CMK (cell line): Measurements from ENCODE around the gene NHEJ1.

Experiments
- DNase-seq: peaks from one replicate; pipeline ENCODE4 v3.0.0-alpha.2; 2010; ENCODE audit warnings: low read depth

Gene NHEJ1

DNA sequence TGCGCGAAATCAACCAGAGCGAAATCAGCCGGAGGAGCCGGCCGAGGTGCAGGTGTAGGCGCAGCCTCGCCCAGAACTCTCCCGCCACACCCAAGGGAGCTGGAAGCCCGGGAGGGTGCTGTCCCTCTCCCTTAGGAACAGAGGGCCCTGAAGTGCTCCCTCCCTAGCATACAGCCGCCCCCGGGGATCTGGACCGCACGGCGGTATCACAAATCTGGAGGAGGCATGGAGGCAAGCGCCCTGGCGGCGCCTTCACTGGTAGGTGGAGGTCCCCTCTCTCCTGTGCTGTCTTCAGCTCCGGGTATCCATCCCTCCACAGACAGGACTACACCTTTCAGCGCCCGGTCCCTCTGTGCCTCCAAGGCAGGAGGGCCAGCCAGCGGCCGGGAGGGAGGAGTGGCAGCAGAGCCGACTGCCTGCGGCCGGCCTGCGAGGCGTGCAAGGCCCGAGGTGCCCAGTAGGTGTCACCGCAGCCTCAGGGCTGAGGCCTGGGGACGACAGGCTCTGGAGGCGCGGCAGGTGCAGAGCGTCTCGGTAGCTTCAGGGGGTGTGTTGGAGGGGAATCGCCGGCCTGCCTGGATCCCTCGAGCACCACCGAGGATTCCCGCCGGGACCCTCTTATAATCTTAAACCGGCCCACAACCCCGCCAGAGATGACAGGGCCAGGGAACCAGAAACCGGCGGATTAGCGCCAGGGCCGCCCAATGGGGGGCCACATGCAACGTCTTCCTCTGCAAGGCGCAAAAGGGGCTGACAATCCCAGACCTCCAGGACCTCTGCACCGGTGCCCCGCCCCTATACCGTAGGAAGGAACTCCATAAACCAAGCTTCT lies 102.7 kb downstream of the NHEJ1 start:
- DNase-seq: peak; percentile 60

DNA sequence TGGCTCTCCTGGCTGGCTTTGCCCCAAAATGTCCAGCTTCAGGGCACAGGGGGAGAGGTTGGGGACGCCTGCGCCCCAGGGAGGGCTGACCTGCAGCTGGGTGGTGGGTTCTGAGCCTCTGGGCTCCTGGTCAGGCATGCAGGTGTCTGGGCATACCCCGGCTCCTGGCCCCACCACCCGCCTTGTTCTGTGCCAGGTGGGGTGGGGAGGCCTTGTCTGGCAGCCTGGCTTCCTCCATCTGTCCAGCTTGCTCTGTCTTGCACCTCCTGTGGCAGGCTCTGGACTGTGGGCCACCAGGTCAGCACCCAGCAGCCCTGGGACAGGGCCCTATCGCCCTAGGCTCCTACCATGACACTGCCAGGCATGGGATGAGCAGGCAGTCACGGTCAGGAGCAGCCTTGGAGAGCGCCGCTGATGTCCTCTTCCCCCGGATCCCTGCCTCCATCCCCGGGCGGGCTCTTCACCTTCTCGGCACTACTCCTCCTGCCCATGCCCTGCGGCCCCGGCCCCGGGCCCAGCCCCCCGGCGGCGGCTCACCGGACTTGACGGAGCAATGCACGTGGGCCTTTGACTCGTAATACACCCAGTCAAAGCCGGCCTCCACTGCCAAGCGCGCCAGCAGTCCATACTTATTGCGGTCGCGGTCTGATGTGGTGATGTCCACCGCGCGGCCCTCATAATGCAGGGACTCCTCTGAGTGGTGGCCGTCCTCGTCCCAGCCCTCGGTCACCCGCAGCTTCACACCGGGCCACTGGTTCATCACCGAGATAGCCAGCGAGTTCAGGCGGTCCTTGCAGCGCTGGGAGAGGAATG lies 103.5 kb downstream of the NHEJ1 start:
- DNase-seq: no peak

DNA sequence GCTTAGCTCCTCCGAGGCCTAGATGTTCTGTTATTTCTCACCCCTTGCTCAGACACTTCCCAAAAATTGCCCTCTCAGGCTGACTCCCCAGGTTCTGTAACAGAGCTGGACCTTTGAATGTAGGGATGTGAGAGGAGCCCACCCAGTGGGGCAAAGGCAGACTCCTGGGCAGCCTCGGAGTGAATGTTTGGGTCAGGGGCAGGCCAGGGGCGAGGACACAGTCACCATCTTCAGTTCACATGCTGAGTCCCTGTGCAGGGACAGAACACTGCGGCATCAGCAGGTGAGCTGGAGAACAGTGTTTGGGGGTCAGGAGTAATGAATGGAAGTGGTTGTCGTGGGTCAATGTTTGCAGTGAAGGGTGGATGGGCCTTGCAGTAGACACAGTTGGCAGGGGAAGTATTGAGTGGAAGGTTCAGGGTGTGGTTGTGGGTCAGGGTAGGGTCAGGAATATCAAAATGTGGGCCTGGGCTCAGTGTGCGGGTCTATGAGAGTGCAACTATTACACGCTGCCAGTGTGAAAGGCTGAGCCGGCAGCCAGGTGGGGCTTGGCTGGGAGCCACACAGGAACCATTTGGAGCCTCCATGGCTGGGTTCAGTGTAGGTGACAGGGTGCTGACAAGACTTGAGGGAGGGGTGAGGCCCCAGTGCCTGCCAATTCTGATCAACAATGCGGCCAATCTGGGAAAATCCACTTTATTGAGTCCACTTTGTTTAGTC lies 104.3 kb downstream of the NHEJ1 start:
- DNase-seq: no peak

DNA sequence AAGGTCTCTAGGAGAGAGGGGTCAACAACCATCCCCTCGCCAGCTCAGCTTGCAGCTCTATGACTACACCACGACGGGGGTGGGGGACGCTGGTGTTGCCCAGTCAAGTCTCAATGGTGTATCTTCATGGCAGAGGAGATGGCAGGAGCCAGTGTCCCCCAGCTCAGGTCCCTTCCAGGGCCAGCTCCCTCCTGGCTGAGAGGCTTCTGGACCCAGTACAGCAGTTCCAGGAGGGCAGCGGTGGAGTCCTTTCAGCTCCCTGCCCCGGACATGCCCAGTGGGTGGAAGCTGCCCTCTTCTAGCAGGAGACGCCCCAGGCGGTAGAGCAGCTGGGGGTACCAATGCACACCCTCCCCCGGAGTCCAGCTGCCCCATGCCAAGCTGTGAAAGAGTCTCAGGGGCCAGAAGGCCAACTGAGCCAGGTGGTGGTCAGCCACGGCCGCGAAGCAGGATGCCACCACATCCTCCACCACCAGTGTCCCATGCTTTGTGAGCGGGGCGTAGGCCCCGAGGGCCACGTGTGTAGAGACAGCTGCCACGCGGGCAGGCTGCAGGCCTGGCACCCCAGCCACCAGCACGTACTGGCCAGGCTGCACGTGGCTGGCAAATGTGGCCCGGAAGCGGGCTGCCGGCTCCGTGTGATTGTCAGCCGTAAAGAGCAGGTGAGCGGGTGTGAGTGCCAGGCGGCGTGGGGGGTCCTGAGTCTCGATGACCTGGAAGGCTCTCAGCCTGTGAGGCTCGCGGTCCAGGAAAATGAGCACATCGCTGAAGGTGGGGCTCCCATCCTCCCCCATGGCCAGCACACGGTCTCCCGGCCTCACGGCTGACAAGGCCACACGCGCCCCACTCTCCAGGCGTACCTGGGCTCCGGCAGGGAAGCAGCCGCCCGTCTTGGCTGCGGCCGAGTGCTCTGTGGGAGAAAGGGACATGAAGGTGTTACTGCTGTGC lies 105.4 kb downstream of the NHEJ1 start:
- no peak for DNase-seq

DNA sequence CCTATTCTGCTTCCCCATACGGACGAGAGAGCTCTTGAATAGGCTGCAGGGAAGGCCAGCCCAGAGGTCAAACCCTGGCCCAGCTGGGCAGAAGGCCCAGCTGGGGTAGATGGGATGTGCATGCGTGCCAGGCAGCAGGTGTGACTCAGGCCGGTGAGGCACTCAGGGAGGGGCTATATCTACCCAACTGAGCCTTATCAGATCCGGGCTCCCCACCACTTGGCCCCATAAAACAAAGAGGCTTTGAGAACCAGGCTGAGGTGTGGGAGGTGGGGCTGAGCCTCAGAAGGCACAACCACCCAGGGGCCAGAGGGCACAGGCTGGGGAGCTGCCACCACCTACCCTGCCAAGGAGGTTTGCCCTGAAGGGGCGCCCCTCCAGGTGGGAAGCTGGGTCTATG lies 111.3 kb downstream of the NHEJ1 start:
- no peak for DNase-seq

DNA sequence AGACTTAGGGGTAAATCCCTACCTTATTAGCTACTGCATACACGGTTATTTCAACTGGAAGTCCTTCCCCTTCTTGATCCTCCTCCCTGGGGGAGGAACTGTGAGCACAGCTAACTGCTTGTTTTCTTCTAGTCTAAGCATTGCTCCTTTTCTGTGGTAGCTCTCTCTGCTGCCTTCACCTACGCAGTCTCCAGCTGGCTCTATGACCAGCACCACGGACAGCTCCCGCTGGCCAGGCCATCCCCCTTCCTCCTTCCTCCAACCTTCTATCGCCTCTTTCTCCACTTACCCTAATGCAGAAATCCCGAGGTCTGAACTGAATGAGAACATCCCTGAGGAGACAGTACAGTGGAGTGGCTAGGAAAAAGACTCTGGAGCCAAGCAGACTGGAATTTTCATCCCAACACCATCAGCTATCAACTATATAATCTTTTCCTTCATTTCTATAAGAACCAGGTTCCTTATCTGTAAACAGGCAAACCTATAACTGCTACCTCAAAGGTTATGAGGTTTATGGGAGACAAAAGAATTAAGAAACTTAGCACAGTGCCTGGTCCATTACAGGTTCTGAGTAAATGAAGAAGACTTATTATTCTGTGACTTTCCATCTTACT lies 114.6 kb downstream of the NHEJ1 start:
- DNase-seq: peak; percentile 18

DNA sequence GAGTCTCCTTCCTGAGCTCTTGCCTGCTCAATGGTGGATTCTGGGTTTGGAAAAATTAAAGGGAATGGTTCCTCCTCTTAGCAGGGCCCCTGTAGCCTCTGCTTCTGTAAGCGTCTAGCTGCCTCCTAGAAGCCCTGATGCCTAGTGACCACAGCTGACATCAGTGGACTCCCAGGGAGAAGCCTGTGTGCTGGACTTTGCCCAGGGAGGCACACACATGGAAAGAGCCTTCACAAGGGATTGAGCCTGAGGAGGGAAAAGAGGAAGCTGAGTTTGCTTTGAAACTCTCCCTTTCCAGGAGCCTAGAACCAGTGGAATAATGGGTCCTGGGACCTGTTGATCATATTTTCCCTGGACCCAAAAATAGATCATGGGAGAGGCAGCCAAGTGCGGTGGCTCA lies 117.9 kb downstream of the NHEJ1 start:
- DNase-seq: no peak

DNA sequence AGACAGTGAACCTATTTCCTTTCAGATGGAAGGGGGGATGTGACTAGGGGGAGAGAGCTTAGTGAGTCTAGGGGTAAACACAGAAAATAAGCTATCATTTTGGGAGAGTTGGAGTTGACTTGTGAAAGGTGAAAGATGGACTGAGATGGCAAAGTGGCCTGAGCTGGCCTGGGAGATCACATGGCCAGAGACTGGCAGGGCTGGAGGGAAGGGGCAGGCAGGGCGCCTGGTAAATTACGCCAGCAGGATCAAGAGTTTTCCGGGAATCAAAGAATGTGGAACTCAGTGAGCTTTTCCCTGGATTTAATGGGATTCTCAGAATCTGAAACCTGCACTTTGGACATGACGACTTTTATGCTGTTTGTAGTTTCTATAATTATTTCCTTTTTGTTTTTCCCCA lies 118.5 kb downstream of the NHEJ1 start:
- no peak for DNase-seq

DNA sequence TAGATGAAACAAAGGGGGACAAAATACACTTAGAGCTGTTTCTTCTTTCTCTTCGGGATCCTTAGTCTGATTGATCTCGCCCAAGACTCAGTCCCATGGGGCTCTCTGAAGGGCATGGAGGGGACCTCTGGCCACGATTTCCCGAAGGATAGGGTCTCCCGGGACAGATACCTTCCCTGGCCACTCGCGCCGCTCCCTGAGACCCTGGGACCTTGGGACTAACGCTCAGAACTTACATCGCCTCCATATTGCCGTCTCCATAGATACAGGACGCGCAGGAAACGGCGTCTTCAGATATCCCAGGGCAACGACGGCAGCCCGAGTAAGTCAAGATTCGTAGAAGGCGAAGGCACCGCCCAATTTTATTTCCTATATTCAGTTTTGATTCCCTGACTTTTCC lies 119.4 kb downstream of the NHEJ1 start, which contains the start of gene CFAP65:
Gene CFAP65 (minus strand): TSS at position 265 of the 400 bp plus-strand sequence. CDS start 2,468 bp downstream, outside the sequence.
- DNase-seq: no peak

DNA sequence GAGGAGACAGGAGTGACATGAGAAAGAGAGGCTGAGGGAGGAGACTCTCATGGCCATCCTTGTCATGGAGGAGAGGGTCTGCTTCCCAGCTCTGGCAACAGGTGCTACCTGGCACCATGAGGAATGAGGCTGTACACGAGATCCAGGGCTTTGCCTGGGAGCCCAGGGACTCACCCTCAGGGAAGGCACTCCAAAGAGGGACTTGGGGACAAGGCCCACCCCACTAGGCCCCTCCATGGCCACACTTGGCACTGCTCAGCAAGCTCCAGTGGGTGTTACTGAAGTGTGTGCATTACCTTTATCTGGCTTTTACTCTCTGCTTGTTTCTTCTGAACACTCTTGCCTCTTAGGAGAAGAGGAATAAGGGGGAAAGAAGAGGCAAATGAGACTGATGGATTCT lies 122.0 kb downstream of the NHEJ1 start:
- no peak for DNase-seq

DNA sequence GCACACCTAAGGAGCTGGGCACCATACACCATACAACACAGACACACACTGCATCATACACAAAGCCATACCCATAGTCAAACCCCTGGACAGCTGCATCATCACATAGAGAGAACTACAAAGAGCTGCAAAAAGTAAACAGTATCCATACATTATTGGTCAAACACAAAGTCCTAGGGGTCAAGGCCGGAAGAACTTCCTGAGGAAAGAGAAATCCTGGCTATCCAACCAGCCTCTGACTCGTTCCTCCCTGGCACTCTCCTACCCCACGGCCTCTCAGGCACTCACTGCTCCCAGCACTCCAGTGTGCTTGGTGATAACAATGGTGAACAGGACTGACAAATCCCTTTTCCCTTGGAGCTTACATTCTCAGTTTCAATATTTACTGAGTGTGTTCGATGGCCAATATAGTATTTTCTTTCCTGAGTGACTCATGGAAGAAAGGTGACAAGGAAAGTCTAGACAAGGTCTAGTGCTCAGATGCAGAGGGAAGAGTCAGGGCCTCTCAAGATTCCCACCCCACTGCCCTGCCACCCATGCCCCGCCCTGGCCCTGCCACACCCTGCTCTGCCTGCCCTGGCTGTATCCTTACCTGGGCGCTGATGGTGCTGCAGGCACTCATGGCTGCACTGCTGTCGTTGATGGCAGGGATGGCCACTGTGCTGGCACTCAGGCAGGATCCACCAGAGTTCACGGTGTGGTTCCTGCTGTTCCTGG lies 122.7 kb downstream of the NHEJ1 start:
- no peak for DNase-seq

DNA sequence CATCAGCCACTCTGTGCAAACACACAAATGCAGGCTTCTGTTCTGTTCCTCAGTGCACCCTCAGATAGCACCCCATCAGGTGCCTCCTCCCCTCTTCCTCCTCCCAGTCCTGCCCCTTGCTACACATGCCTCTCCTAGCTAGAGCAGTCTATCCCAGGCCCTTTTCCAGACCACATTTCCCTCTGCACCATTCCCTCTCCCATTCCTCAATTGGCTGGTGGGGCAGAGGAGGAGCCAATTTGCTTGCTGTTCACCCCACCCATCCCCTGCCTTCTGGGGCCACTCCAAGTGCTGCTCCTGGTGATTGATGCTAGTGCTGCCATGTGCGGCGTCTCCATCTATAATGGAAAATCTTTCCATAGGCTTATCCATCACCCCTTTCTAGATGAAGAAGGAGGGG lies 124.7 kb downstream of the NHEJ1 start:
- DNase-seq: no peak

DNA sequence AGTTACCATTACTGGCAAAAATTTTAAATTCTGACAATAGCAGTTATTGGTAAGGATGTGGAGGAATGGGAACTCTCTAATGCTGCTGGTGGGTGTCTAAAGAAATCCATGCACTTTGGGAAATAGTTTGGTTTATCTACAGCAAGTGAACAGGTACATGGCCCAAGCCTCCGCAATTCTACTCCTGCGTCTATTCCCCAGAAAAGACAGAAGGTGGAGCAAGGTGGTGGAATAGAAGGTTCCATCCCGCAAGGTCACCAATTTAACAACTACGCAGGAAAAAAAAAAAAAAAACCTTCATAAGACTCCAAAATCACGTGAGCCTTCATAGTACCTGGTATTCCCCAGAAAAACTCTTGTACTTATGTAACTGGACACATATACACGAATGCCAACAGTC lies 125.8 kb downstream of the NHEJ1 start:
- no peak for DNase-seq

DNA sequence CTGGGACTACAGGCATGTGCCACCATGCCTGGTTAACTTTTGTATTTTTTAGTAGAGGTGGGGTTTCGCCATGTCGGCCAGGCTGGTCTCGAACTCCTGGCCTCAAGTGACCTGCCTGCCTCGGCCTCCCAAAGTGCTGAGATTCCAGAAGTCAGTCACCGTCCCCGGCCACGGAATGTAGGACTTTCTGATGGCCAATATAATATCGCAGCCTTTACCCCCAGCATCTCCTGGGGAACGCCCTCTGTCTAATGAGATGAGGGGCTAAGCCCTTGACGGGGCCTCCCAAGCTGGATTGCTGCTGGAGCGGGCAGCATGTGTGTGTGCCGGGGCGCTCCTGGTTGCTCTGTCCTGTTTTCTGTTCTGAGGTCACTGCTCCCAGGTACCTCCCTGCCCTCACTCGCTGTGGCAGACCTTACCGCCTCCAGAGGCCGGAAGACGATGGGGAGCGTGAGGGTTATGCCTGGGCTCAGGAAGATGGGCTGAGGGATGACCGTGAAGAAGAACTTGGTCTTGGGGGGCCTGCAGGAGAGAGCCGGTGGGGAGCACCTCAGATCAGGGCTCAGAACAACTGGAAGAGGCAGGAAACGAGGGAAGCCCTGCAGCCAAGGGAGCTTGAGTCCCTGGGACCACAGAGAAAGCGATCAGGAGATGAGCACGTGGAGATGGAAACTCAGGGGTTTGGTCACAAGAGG lies 128.4 kb downstream of the NHEJ1 start:
- no peak for DNase-seq

DNA sequence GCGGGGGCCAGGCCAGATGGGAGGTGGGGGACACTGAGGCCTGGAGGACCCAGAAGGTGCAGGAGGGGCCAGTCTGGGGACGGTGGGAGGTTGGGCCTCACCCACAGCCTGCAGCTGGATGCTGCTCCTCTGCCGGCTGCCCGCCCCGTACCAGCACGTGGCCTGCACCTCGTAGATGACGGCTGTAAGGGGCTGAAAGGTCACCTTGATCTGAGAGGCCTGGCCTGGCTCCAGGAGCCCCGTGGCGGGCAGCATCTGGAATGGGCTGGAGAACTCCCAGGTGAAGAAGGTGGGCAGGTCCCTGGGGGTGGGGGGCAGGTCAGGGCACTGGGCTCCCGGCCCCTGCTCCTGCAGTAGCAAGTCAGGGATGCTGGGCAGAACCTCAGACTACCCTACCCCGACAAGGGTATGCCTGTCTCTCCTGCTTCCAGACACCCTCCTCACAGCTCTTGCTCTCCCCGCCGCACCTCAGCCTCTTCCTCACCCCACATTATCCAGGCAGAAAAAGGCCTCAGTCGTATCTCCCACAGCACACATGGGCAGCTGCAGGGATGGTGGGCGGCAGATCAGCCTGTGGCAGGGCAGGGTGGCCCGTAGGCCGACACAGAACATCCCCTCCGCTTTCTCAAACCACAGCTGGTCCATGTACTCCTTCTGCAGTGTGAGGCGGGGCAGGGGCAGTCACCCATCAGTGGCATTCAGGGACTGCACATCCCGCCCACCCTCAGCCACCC lies 129.4 kb downstream of the NHEJ1 start:
- DNase-seq: no peak

DNA sequence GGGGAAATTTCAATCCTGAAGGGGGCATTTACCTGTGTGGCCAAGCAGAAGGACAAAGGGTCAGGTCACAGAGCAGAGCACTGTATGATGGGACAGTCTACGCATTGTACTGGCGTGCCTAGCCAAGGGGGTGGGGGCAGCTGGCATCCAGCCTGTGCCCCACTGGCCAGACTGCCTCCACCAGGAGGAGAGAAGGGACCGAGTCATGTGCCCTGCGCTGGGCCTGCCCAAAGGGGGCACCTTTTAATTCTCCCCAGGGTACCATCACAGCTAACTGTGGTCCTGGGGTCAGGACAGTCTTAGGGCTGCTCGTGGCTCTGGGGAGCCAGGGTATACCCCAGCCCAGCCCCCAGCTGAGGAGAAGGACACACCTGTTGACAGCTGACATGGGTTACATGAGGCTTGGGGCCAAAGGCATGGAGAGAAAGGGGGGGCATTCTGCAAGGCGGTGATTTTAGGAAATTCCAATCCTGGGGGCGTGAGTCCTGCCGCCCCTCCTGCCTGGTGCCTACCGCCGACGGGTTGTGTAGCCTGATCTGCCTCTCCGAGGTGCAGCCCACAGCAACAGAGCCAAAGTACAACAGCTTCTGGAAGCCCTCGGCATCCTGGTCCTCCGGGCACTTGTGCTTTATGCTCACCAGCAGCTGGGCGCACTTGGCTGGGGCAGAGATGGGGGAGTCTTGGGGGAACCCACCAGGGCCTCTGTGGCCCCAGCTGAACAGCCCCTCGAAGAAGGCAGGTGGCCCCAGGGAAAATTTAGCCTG lies 130.3 kb downstream of the NHEJ1 start:
- DNase-seq: no peak

DNA sequence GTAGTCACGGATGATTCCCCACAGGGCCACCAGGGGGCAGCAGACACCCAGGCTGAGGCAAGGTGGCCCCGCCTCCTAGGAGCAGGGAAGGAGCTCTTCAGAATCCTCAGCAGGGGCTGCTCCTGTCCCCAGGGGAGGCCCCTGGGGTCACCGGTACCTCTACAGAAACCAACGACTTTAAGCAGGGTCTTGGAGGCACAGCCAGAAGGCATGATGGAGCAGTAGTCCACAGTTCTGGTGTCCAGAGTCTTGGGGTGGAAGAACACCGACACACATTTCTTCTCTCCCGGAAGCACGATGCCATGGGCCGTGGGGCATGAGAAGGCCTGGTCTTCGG lies 130.8 kb downstream of the NHEJ1 start:
- DNase-seq: peak; percentile 57
